CD14-positive monocyte (primary cell): Measurements from ENCODE around the gene RNF223. TPM values are rescaled to one million over a fixed set of nuclear protein-coding genes. Genes with fewer than 3 reads are reported as not detected.

Source experiments
- DNase-seq, 3 donors: peaks; one replicate each; pipeline ENCODE4 v3.0.0-alpha.2; 2011 to 2022
- H2AFZ ChIP-seq: 2 replicates; pipeline ENCODE4 v1.6.0; 2012; ENCODE audit warnings: mild to moderate bottlenecking, low read depth, low read length, inconsistent platforms; ENCODE audit not compliant: insufficient read depth, poor library complexity, severe bottlenecking
- H3K27ac ChIP-seq, 2 donors: 1 replicate in 1 of 2; 2 replicates in 1 of 2; pipeline ENCODE4 v1.5.1; 2012 to 2013; ENCODE audit warnings: low read length in 2 of 2, control low read depth in 1 of 2, inconsistent platforms in 1 of 2, low read depth in 1 of 2, mild to moderate bottlenecking in 1 of 2
- H3K27me3 ChIP-seq, 2 donors: one replicate each; pipeline versions ENCODE4 v1.6.0 to v1.6.1; 2011 to 2013; ENCODE audit warnings: low read length in 2 of 2; ENCODE audit not compliant: control insufficient read depth in 2 of 2, insufficient read depth in 2 of 2
- H3K36me3 ChIP-seq, 2 donors: replicated peaks in 1 of 2; 1 replicate in 1 of 2; 2 replicates in 1 of 2; pipeline versions ENCODE4 v1.5.1 to v1.6.1; 2012 to 2013; ENCODE audit warnings: low read length in 2 of 2, control low read depth in 1 of 2, inconsistent platforms in 1 of 2, mild to moderate bottlenecking in 1 of 2; ENCODE audit not compliant: insufficient read depth in 2 of 2, control insufficient read depth in 1 of 2
- H3K4me1 ChIP-seq, 2 donors: 1 replicate in 1 of 2; 2 replicates in 1 of 2; pipeline versions ENCODE4 v1.5.1 to v1.6.1; 2012 to 2013; ENCODE audit warnings: low read length in 2 of 2, control low read depth in 1 of 2, inconsistent platforms in 1 of 2, mild to moderate bottlenecking in 1 of 2, moderate library complexity in 1 of 2; ENCODE audit not compliant: insufficient read depth in 2 of 2, control insufficient read depth in 1 of 2
- H3K4me2 ChIP-seq: replicated peaks from 2 replicates; pipeline ENCODE3; 2012; ENCODE audit warnings: low read length, moderate library complexity, mild to moderate bottlenecking; ENCODE audit not compliant: poor library complexity, severe bottlenecking; ENCODE audit errors: extremely low read depth
- H3K4me3 ChIP-seq, 3 experiments: fragments of 200-600 bp in 1 of 3; sonication (generic) in 1 of 3; replicated peaks in 1 of 3; 1 replicate in 2 of 3; 2 replicates in 1 of 3; pipeline ENCODE4 v1.5.1; 2011 to 2013; ENCODE audit warnings: low read length in 3 of 3, mild to moderate bottlenecking in 3 of 3, control low read depth in 2 of 3, low read depth in 2 of 3, inconsistent platforms in 1 of 3, moderate library complexity in 1 of 3
- H3K79me2 ChIP-seq: 2 replicates; pipeline ENCODE4 v1.6.0; 2012; ENCODE audit warnings: mild to moderate bottlenecking, control low read depth, inconsistent platforms, low read length, moderate library complexity; ENCODE audit not compliant: insufficient read depth
- H3K9ac ChIP-seq: 2 replicates; pipeline ENCODE4 v1.6.0; 2017; ENCODE audit warnings: low read length, mild to moderate bottlenecking; ENCODE audit not compliant: insufficient read depth, poor library complexity, severe bottlenecking
- H3K9me3 ChIP-seq, 2 donors: replicated peaks in 1 of 2; 1 replicate in 1 of 2; 2 replicates in 1 of 2; pipeline versions ENCODE4 v1.5.1 to v1.6.1; 2012 to 2013; ENCODE audit warnings: low read length in 2 of 2, control low read depth in 1 of 2; ENCODE audit not compliant: control insufficient read depth in 1 of 2, insufficient read depth in 1 of 2
- H4K20me1 ChIP-seq: 2 replicates; pipeline ENCODE4 v1.6.0; 2012; ENCODE audit warnings: mild to moderate bottlenecking, low read length, control low read depth, moderate library complexity; ENCODE audit not compliant: insufficient read depth
- H3K27ac Mint-ChIP-seq, 7 donors: one replicate each; pipeline ENCODE4 v1.8.0; 2020; ENCODE audit warnings: mild to moderate bottlenecking in 7 of 7, mixed read lengths in 7 of 7, moderate library complexity in 6 of 7, inconsistent platforms in 2 of 7
- H3K27me3 Mint-ChIP-seq, 3 donors: one replicate each; pipeline ENCODE4 v1.8.0; 2021 to 2022; ENCODE audit warnings: low read depth in 3 of 3, mild to moderate bottlenecking in 3 of 3, mixed read lengths in 3 of 3, moderate library complexity in 3 of 3, inconsistent platforms in 1 of 3
- H3K36me3 Mint-ChIP-seq, 2 donors: one replicate each; pipeline ENCODE4 v1.8.0; 2020; ENCODE audit warnings: mixed read lengths in 2 of 2, inconsistent platforms in 1 of 2, mild to moderate bottlenecking in 1 of 2
- H3K4me1 Mint-ChIP-seq: one replicate; pipeline ENCODE4 v1.8.0; 2020; ENCODE audit warnings: mild to moderate bottlenecking, mixed read lengths
- H3K4me3 Mint-ChIP-seq, 2 donors: one replicate each; pipeline ENCODE4 v1.8.0; 2020; ENCODE audit warnings: mild to moderate bottlenecking in 2 of 2, mixed read lengths in 2 of 2, moderate library complexity in 1 of 2
- H3K9me3 Mint-ChIP-seq, 7 donors: one replicate each; pipeline ENCODE4 v1.8.0; 2020 to 2022; ENCODE audit warnings: mixed read lengths in 7 of 7, mild to moderate bottlenecking in 6 of 7, moderate library complexity in 6 of 7, inconsistent platforms in 2 of 7
- WGBS: methylation state at CpG from one replicate; pipeline ENCODE4 v1.1.5; 2013; ENCODE audit warnings: missing lambda C conversion rate; ENCODE audit not compliant: insufficient coverage; 5-methylcytosine and 5-hydroxymethylcytosine counted together
- intact Hi-C, 2 donors: fragments of 100-400 bp; cut with micrococcal nuclease; formaldehyde crosslinking; loops; one replicate each; pipeline versions ENCODE4 v1.15.0 to v1.15.1; 2023
- polyA plus RNA-seq, 3 donors: library from polyadenylated mRNA; depleted of rRNA in 1 of 3; unstranded in 2 of 3; stranded (reverse) in 1 of 3; fragments of 300-500 nt in 2 of 3; fragments of >200 nt in 1 of 3; fragmentation: Illumina TruSeq in 2 of 3; gene quantifications; 1 replicate in 2 of 3; 2 replicates in 1 of 3; pipeline ENCODE4 v1.2.3, GENCODE V29; 2012 to 2021
- TF ChIP-seq, protein P1 (sequence below): fragments of 200-600 bp; IDR thresholded peaks from one replicate; pipeline ENCODE4 v1.8.0; 2022; ENCODE audit warnings: antibody characterized with exemption, mild to moderate bottlenecking

RNF223 gene
- polyA plus RNA-seq, 3 donors, result not detected

DNA sequence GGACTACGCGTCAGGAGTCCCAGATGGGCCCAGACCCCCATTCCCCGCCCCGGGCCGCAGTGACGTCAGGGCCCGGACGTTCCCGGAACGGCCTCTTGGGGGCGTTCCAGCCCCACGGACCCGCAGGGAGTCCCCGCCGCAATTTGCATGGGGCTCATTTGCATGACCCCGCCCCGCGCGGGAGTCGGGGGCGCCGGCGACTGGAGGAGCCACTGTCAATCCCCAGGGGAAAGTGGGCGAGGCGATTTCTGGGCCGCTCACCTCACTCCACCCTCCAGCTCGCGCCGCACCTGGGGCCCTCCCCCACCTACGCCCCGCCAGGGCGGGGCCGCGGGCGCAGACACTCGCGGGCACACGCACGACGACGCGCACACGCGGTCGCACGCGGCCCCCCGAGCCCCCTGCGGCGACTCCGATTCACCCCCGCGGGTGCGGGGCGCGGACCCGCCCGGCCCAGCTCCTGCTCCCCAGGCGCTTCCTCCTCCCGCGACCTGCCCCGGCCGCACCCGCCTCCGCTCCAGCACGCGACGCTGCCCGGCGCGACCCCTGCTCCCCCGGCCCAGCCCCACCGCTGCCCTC lies 41.0 kb downstream of the RNF223 start:
- Mint-ChIP-seq H3K4me1 (peaks cover 8% of the 10 kb centered on the region), H3K4me3 (peak overlapping the region; percentile 39 to 72), H3K9me3 (peaks cover 0 to 13% (median 6%) of the 10 kb centered on the region in 7 donors), H3K36me3 (peaks cover 1 to 4% of the 10 kb centered on the region in 2 donors), H3K27ac (no peak overlapping the region), H3K27me3 (peaks cover 31 to 51% (median 46%) of the 10 kb centered on the region in 3 donors)
- Histone ChIP-seq H3K79me2 (no peaks in the 10 kb centered on the region), H3K27ac (no peak overlapping the region), H3K27me3 (peaks cover 8 to 56% of the 10 kb centered on the region in 2 donors), H4K20me1 (no peaks in the 10 kb centered on the region), H3K4me1 (peaks cover 7 to 19% of the 10 kb centered on the region in 2 donors), H3K9me3 (peaks cover 2 to 4% of the 10 kb centered on the region in 2 donors), H2AFZ (no peak overlapping the region), H3K36me3 (no peaks in the 10 kb centered on the region), H3K9ac (peak overlapping the region; percentile 32), H3K4me2 (peak overlapping the region; percentile 76), H3K4me3 (peak overlapping the region; percentile 11 to 66 (median 21))
- TF ChIP-seq, protein P1, sequence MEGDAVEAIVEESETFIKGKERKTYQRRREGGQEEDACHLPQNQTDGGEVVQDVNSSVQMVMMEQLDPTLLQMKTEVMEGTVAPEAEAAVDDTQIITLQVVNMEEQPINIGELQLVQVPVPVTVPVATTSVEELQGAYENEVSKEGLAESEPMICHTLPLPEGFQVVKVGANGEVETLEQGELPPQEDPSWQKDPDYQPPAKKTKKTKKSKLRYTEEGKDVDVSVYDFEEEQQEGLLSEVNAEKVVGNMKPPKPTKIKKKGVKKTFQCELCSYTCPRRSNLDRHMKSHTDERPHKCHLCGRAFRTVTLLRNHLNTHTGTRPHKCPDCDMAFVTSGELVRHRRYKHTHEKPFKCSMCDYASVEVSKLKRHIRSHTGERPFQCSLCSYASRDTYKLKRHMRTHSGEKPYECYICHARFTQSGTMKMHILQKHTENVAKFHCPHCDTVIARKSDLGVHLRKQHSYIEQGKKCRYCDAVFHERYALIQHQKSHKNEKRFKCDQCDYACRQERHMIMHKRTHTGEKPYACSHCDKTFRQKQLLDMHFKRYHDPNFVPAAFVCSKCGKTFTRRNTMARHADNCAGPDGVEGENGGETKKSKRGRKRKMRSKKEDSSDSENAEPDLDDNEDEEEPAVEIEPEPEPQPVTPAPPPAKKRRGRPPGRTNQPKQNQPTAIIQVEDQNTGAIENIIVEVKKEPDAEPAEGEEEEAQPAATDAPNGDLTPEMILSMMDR, result peak; percentile 90
- WGBS, result under 1% methylated on average over 69 of the region's 73 CpGs
- peak; percentile 45 to 73 (median 49) for DNase-seq
- intact Hi-C loops, result loop anchor here in 1 of 2 donors (5.0 to 10.0 kb wide), 3 partner anchors 34 to 202 kb away; partner anchors contain the start of genes B3GALT6, C1orf159 and SDF4

DNA sequence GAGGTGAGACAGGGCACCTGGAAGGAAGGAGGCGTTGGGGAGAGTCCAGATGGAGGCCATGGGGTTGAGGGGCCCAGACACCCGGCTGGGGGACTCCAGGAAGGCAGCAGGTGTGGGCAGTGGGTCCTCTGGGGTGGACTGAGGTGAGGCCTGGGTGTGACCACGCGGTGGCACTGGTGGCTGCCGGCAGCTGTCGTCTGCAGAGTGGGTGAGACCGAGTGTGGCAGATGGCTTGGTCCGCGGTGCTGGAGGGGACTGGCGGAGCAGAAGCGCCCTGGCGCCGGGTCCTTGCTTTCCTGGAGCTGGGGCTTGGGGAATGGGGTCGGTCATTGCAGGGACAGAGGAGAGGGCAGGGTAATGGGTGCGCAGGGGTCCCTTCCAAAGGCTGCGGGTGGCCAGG lies 41.7 kb downstream of the RNF223 start:
- peaks cover 31 to 45% (median 41%) of the 10 kb centered on the region in 3 donors for H3K27me3 Mint-ChIP-seq
- H3K27ac Mint-ChIP-seq, result peak overlapping the region in 2 of 7 donors; percentile 58 to 68
- Histone ChIP-seq H3K4me3 (peak overlapping the region in 1 of 3 experiments; percentile 66), H3K27ac (no peak overlapping the region), H3K4me1 (peaks cover 7 to 18% of the 10 kb centered on the region in 2 donors), H2AFZ (no peak overlapping the region), H3K36me3 (no peaks in the 10 kb centered on the region), H3K27me3 (peaks cover 8 to 50% of the 10 kb centered on the region in 2 donors), H3K9me3 (peaks cover 2 to 4% of the 10 kb centered on the region in 2 donors), H3K9ac (no peak overlapping the region), H4K20me1 (no peaks in the 10 kb centered on the region), H3K4me2 (peak overlapping the region; percentile 76), H3K79me2 (no peaks in the 10 kb centered on the region)
- peaks cover 8% of the 10 kb centered on the region for H3K4me1 Mint-ChIP-seq
- intact Hi-C loops, result loop anchor here in 1 of 2 donors (5.0 to 10.0 kb wide), 3 partner anchors 35 to 202 kb away; partner anchors contain the start of genes B3GALT6, C1orf159 and SDF4
- H3K36me3 Mint-ChIP-seq, result peaks cover 1 to 4% of the 10 kb centered on the region in 2 donors
- TF ChIP-seq, protein P1, result no peak
- peaks cover 0 to 13% (median 6%) of the 10 kb centered on the region in 7 donors for H3K9me3 Mint-ChIP-seq
- no peak for DNase-seq
- WGBS, result 22% methylated on average over 15 of the region's 16 CpGs
- H3K4me3 Mint-ChIP-seq, result peak overlapping the region; percentile 60 to 85
